Stimulated activated naive CD4-positive, alpha-beta T cell treated with Interleukin-2 at 50 U/mL for 16 hours (primary cell): Measurements from ENCODE around the gene THRAP3.

ENCODE experiments used
- DNase-seq: peaks from one replicate; lab custom pipeline; 2025; lab: John Stamatoyannopoulos, UW

The THRAP3 gene

GRCh38 chr1:36352910-36353878 lies 129.0 kb downstream of the THRAP3 start:
- DNase-seq, result no peak

GRCh38 chr1:36354486-36354885 lies 130.2 kb downstream of the THRAP3 start:
- no peak for DNase-seq
